Pancreas (tissue), 10 donors: ENCODE measurements around the gene RRN3. TPM values are rescaled to one million over a fixed set of nuclear protein-coding genes. Genes with fewer than 3 reads are reported as not detected.
"Not testable (repeated sequence)": the region's sequence is repeated elsewhere in the genome, so short reads cannot be mapped to it uniquely, and the experiment has no call there.

Experiments
- ATAC-seq, 4 donors: fragments of 200-7000 bp; cut with Tn5 transposase; one replicate each; pipeline versions ENCODE4 v1.8.0 to v1.9.1; 2020; ENCODE audit warnings: mild to moderate bottlenecking in 4 of 4, moderate library complexity in 4 of 4
- DNase-seq, 6 donors: peaks; one replicate each; pipeline ENCODE4 v3.0.0-alpha.2; 2020
- FAIRE-seq: peaks from 2 replicates; lab custom pipeline; 2012; peaks lifted over from hg19 to GRCh38; lab: Jason Lieb, UNC
- H3K27ac ChIP-seq, 4 donors: fragments of 200-600 bp; sonication (generic); 1 replicate in 3 of 4; 2 replicates in 1 of 4; pipeline versions ENCODE4 v1.5.0 to v1.8.0; 2020
- H3K27me3 ChIP-seq, 4 donors: fragments of 200-600 bp; one replicate each; pipeline ENCODE4 v1.8.0; 2021
- H3K36me3 ChIP-seq, 3 donors: fragments of 200-600 bp; sonication (generic) in 1 of 3; one replicate each; pipeline versions ENCODE4 v1.5.0 to v1.8.0; 2020 to 2021
- H3K4me1 ChIP-seq, 3 donors: fragments of 200-600 bp; one replicate each; pipeline ENCODE4 v1.8.0; 2021
- H3K4me3 ChIP-seq, 4 donors: fragments of 200-600 bp; sonication (generic) in 2 of 4; one replicate each; pipeline versions ENCODE4 v1.5.0 to v1.8.0; 2020 to 2021
- H3K9me3 ChIP-seq, 4 donors: fragments of 200-600 bp; one replicate each; pipeline ENCODE4 v1.8.0; 2021
- WGBS, 2 donors: extraction: QIAGEN DNeasy Blood & Tissue Kit; methylation state at CpG; one replicate each; pipeline ENCODE4 v1.1.7; 2013; 5-methylcytosine and 5-hydroxymethylcytosine counted together
- intact Hi-C, 3 donors: fragments of 100-400 bp; cut with DNase I; formaldehyde crosslinking; loops; one replicate each; pipeline versions ENCODE4 v1.11.1 to v1.14.2; 2022
- polyA plus RNA-seq, 2 donors: library from polyadenylated mRNA; stranded (reverse); fragments of 200-250 nt; gene quantifications; one replicate each; pipeline ENCODE4 v1.2.3, GENCODE V29; 2013
- total RNA-seq, 6 donors: library from RNA; stranded (reverse); fragmentation: NEBNext Ultra II Directional in 4 of 6; extraction: Animal tissue kit (Norgen Biotek cat#: 25700) in 4 of 6; gene quantifications; one replicate each; pipeline versions ENCODE4 v1.2.1 to v1.2.4, GENCODE V29; 2021 to 2023
- donor health status: healthy with polysubstance abuse.
- donor health status: DM: no; HTN: no; CAD: no; lungs with moderate emphysema.
- donor health status: DM: no; HTN: no; CAD: no.
- donor health status: control.
- donor health status: control.
- donor health status: Bipolar disorder and iron deficiency.
- donor health status: DM: yes; HTN: yes; CAD: no.
- donor health status: DM: no; HTN: no; CAD: no.
- donor health status: DM: no; HTN: no; CAD: no.
- donor health status: DM: yes; HTN: yes; CAD: no.

Gene RRN3
- total and polyA plus RNA-seq, 8 donors: 6.2 to 12.7 (median 10.6) TPM

DNA sequence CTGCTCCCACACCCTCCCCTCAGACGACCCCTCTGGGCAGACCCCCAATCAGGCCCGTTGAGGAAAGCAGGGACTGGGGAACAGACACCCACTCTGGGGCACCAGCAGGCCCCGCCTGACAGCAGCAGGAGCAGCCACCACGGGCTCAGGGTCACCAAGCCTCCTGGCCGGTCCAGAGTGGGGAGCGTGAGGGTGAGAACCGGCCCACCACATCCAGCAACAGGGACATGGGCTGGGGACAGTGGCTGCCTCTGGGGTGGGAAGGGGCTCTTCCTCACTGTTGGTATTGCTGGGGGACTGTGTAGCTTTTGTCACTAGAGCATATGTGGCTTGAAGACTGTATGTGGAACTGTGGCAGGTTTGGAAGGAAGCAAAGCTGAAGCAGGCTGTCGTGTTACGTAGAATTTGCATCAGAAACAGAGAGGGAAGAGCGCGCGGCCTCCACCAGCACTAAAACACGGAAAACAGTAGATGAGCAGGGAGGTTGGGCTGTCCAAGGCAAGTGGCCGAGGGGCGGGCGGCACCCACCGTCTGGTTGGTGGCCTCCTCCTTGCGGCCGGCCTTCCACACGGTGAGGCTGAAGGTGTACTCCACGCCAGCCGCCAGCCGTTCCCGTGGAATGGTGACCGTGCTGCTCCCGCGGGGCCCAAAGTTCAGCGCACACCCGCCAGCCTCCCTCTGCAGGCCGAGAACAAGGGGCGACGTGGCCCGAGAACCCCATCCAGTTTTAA is 40.8 kb upstream of the RRN3 start:
- H3K9me3 ChIP-seq, H3K27me3 ChIP-seq, intact Hi-C loops, FAIRE-seq, H3K27ac ChIP-seq, ATAC-seq, H3K4me3 ChIP-seq, DNase-seq, H3K4me1 ChIP-seq, H3K36me3 ChIP-seq: not testable (repeated sequence)
- 94 to 97% methylated on average over 6 to 24 of the region's 33 CpGs for WGBS, 2 donors

DNA sequence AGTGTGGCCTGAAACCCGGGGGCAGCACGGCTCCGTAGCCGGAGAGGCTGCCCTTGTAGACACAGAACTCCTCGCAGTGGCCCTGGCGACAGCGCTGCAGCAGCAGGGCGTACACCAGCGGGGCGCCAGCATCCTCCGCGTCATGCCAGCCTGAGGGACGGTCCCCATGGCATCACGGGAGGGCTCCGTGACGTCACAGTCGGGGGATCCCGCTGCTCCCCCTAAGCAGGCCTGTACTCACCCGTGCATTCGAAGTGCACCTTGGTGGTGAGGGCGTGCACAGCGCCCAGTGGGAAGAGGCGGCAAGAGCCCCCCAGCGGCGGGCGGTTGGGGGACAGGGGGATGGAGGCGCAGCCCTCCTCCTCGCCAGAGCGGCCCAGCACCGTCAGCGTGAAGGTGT is 39.5 kb upstream of the RRN3 start:
- H3K36me3 ChIP-seq, H3K4me3 ChIP-seq, intact Hi-C loops, H3K27me3 ChIP-seq, H3K9me3 ChIP-seq, ATAC-seq, H3K4me1 ChIP-seq, H3K27ac ChIP-seq, FAIRE-seq: not testable (repeated sequence)
- WGBS, 2 donors: 93 to 97% methylated on average over 8 to 19 of the region's 31 CpGs
- peak in 3 of 6 donors; percentile 2 to 57 (median 17) for DNase-seq

DNA sequence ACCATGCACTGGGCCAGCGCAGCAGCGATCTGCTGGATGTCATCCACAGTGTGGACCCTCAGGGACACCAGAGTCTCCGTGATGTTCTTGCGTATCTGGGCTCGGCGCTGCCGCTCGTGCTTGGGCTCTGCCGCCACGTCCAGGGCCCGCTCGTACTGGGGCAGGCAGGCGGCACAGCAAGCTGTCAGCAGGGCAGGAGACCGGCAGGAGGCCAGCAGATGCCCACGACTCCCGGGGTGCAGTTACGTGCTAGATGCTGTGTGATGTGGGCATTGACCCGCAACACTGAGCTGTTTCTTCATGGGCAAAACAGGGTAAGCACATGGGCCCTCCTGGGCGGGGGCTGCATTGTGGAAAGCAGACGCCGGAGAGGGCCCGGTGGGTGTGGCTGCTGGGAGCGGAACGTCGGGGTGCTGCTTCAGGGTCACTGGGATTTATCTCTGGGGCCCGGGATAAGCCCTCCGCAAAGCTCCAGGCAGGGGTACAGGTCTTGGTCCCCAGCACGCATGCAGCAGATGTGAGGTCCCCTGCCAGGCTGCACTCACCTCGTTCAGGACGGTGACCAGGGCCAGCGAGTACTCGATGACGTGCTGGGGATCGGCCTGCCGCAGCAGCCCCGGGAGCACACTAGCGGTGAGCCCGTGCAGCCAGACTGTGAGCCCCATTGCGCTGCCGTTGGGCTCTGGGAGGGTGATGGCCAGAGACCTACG is 38.8 kb upstream of the RRN3 start:
- not testable (repeated sequence) for FAIRE-seq

GRCh38 chr16:15130943-15131700 is 37.0 kb upstream of the RRN3 start:
- H3K4me1 ChIP-seq, H3K27ac ChIP-seq, H3K9me3 ChIP-seq, FAIRE-seq, intact Hi-C loops, H3K36me3 ChIP-seq, ATAC-seq, H3K4me3 ChIP-seq, H3K27me3 ChIP-seq: not testable (repeated sequence)
- peak in 1 of 6 donors; percentile 29 for DNase-seq
- 95 to 97% methylated on average over 25 to 46 of the region's 51 CpGs for WGBS, 2 donors

More for the DNA sequence above, 38.8 kb upstream of the RRN3 start:
- WGBS, 2 donors: 93% methylated on average over 17 to 32 of the region's 41 CpGs
- H3K4me3 ChIP-seq, H3K27me3 ChIP-seq, H3K27ac ChIP-seq, ATAC-seq, H3K9me3 ChIP-seq, H3K4me1 ChIP-seq, intact Hi-C loops, H3K36me3 ChIP-seq: not testable (repeated sequence)
- peak in 2 of 6 donors; percentile 3 to 51 for DNase-seq

DNA sequence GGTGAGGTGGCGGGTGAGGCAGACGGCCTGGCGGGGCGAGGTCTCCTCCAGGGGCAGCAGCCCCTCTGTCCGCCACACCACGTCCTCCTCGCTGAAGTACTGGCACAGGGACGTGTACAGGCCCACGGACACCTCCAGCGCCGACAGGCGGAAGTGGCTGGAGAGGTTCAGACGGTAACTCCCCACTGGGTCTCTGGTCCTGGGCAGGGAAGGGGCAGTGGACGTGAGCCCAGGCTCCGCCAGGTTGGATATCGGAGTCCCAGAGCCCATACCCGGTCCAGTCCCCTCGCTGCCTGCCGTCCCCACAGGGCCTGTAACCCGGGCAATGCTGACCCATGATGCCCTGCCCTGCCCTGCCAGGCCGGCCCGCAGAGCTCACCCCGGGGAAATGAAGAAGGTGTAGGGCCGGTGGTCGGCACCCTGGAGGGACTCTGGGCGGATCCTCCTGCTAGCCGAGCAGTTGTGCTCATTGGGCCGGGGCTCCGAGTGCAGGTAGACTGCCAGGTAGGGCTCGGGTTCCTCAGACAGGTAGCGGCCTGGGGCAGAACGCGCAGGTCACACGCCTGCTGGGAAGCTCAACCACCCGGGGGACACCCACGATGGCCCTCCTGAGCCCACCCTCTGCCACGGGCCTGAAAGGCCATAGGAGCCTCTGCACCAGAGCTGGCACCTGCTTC is 36.3 kb upstream of the RRN3 start:
- H3K9me3 ChIP-seq, H3K4me3 ChIP-seq, H3K27ac ChIP-seq, H3K4me1 ChIP-seq, H3K27me3 ChIP-seq, H3K36me3 ChIP-seq, ATAC-seq, intact Hi-C loops, FAIRE-seq: not testable (repeated sequence)
- WGBS, 2 donors: 97% methylated on average over 17 to 31 of the region's 37 CpGs
- DNase-seq: peak in 2 of 6 donors; percentile 12 to 63

GRCh38 chr16:15127641-15128425 is 33.8 kb upstream of the RRN3 start:
- intact Hi-C loops: not testable (repeated sequence)
- WGBS, 2 donors: 96 to 97% methylated on average over 18 to 36 of the region's 48 CpGs

GRCh38 chr16:15100372-15100987 is 6.4 kb upstream of the RRN3 start:
- H3K27ac ChIP-seq, H3K36me3 ChIP-seq, H3K4me1 ChIP-seq, H3K4me3 ChIP-seq, DNase-seq, H3K27me3 ChIP-seq, FAIRE-seq, H3K9me3 ChIP-seq, intact Hi-C loops, ATAC-seq: not testable (repeated sequence)
- 66 to 77% methylated on average over 5 of the region's 5 CpGs for WGBS, 2 donors

More at GRCh38 chr16:15127641-15128425, 33.8 kb upstream of the RRN3 start:
- FAIRE-seq, H3K27ac ChIP-seq, H3K4me3 ChIP-seq, H3K9me3 ChIP-seq, H3K4me1 ChIP-seq, ATAC-seq, H3K27me3 ChIP-seq, H3K36me3 ChIP-seq: not testable (repeated sequence)
- DNase-seq: peak in 2 of 6 donors; percentile 3 to 36

DNA sequence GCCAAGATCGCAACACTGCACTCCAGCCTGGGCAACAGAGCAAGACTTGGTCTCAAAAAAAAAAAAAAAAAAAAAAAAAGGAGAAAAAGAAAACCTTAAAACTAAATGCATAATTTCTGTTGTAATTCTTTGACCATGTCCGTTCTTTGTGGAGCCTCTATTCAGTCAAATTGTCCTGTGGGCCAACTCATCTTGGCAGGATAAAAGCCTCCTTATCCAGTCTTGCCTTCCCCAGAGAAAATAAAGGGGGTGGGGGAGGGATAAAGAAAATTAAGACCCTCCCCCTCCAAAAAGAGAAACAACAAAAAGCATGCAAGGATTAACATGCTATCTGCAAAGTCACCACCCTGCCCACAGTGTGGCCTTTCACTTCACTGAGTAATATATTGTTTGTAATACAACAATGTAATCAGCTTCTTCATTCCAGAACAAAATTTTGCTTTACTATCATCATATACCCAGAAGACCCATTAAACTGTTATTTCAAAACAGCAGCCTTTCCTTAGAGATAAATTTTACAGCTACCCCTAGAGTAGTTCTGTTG is 5.4 kb upstream of the RRN3 start:
- FAIRE-seq, H3K9me3 ChIP-seq, H3K4me3 ChIP-seq, H3K4me1 ChIP-seq, DNase-seq, intact Hi-C loops, H3K36me3 ChIP-seq, H3K27ac ChIP-seq, H3K27me3 ChIP-seq: not testable (repeated sequence)
- 79 to 93% methylated on average over 2 of the region's 2 CpGs for WGBS, 2 donors
- peak in 1 of 4 donors; percentile 18 for ATAC-seq

DNA sequence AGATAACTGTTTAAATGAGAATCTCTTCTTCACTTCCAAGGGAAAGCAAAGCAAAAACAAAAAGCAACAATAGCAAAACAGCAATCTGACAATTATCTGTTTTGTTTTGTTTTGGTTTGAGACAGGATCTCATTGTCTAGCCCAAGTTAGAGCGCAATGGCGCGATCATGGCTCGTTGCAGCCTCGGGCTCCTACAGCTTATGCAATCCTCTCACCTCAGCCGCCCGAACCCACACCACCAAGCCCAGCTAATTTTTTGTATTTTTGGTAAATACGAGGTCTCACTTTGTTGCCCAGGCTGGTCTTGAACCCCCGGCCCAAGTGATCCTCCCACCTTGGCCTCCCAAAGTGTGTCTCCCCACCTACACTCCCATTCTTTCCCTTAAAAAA is 2.5 kb upstream of the RRN3 start:
- H3K27me3 ChIP-seq, H3K27ac ChIP-seq, H3K36me3 ChIP-seq, FAIRE-seq, ATAC-seq, DNase-seq, intact Hi-C loops, H3K9me3 ChIP-seq, H3K4me1 ChIP-seq, H3K4me3 ChIP-seq: not testable (repeated sequence)
- 84 to 93% methylated on average over 8 to 9 of the region's 9 CpGs for WGBS, 2 donors

GRCh38 chr16:15093571-15093954 is 509 bp downstream of the RRN3 start:
- FAIRE-seq, H3K36me3 ChIP-seq, ATAC-seq, H3K4me1 ChIP-seq, H3K27me3 ChIP-seq, intact Hi-C loops, DNase-seq, H3K9me3 ChIP-seq: not testable (repeated sequence)
- 6 to 8% methylated on average over 10 to 14 of the region's 14 CpGs for WGBS, 2 donors
- Histone ChIP-seq H3K4me3 (peak overlapping the region; percentile 24 to 59 (median 52)), H3K27ac (peak overlapping the region in 2 of 4 donors; percentile 59 to 64)
